Measurements from ENCODE around the gene NUCB1.
A peak's percentile ranks its signal among the peaks of the same experiment; 100 is the strongest.

Gene NUCB1

GRCh38 chr19:48859711-48860572 is 40.2 kb upstream of the NUCB1 start:
- no peak for DNase-seq (ENCODE audit: low read depth)

GRCh38 chr19:48861313-48861712 is 38.8 kb upstream of the NUCB1 start:
- no peak for DNase-seq (ENCODE audit: low read depth)
- no peak for TF ChIP-seq CTCF (IDR thresholded peaks at IDR 0.05; ENCODE audit: low read depth, low read length, missing control alignments)
- no peak overlapping the region for H3K4me3 ChIP-seq (ENCODE audit: low read depth, low read length)

More at GRCh38 chr19:48859711-48860572, 40.2 kb upstream of the NUCB1 start:
- no peak for TF ChIP-seq CTCF (IDR thresholded peaks at IDR 0.05; ENCODE audit: low read depth, low read length, missing control alignments)
- H3K4me3 ChIP-seq (ENCODE audit: low read depth, low read length) = peak overlapping the region; percentile 75

- TF ChIP-seq CTCF (IDR thresholded peaks at IDR 0.05; ENCODE audit: low read depth, low read length, missing control alignments) = no peak
- H3K4me3 ChIP-seq (ENCODE audit: low read depth, low read length) = no peak overlapping the region
- DNase-seq (ENCODE audit: low read depth) = no peak
Observed at GRCh38 chr19:48862827-48863226, 37.3 kb upstream of the NUCB1 start.

- H3K4me3 ChIP-seq (ENCODE audit: low read depth, low read length) = no peak overlapping the region
- no peak for TF ChIP-seq CTCF (IDR thresholded peaks at IDR 0.05; ENCODE audit: low read depth, low read length, missing control alignments)
- DNase-seq (ENCODE audit: low read depth) = no peak
Observed at GRCh38 chr19:48866692-48867091, 33.4 kb upstream of the NUCB1 start.

GRCh38 chr19:48867123-48867745 is 32.9 kb upstream of the NUCB1 start:
- no peak overlapping the region for H3K4me3 ChIP-seq (ENCODE audit: low read depth, low read length)

GRCh38 chr19:48867746-48868113 is 32.4 kb upstream of the NUCB1 start:
- no peak for DNase-seq (ENCODE audit: low read depth)
- no peak for TF ChIP-seq CTCF (IDR thresholded peaks at IDR 0.05; ENCODE audit: low read depth, low read length, missing control alignments)

More at GRCh38 chr19:48867123-48867745, 32.9 kb upstream of the NUCB1 start:
- no peak for DNase-seq (ENCODE audit: low read depth)
- TF ChIP-seq CTCF (IDR thresholded peaks at IDR 0.05; ENCODE audit: low read depth, low read length, missing control alignments) = no peak

More at GRCh38 chr19:48867746-48868113, 32.4 kb upstream of the NUCB1 start:
- no peak overlapping the region for H3K4me3 ChIP-seq (ENCODE audit: low read depth, low read length)
